ENCODE results near the gene PTPRN2.

GRCh38 chr7:157985636-157986035 lies 602.0 kb downstream of the PTPRN2 start:
- TF ChIP-seq POLR2AphosphoS5 (IDR thresholded peaks at IDR 0.05) (no peak), CTCF (IDR thresholded peaks at IDR 0.05) (no peak), POLR2A (IDR thresholded peaks at IDR 0.05) (no peak), EP300 (IDR thresholded peaks at IDR 0.05) (no peak)

Measured in sigmoid colon (tissue), 4 donors.